Effector memory CD4-positive, alpha-beta T cell (primary cell): Measurements from ENCODE around the gene IL31.
A peak's percentile ranks its signal among the peaks of the same experiment; 100 is the strongest.
"Not testable (repeated sequence)": the region's sequence is repeated elsewhere in the genome, so short reads cannot be mapped to it uniquely, and the experiment has no call there.

ENCODE experiments used
- DNase-seq, 3 donors: peaks; one replicate each; pipeline ENCODE4 v3.0.0-alpha.2; 2020
- H3K27ac ChIP-seq: 2 replicates; pipeline ENCODE4 v1.7.0; 2013; ENCODE audit warnings: mild to moderate bottlenecking, low read length, moderate library complexity; ENCODE audit not compliant: insufficient read depth, poor library complexity, severe bottlenecking
- H3K27me3 ChIP-seq: replicated peaks from 2 replicates; pipeline ENCODE4 v1.7.0; 2013; ENCODE audit warnings: mild to moderate bottlenecking, low read length; ENCODE audit not compliant: insufficient read depth, control insufficient read depth, poor library complexity, severe bottlenecking
- H3K36me3 ChIP-seq: 2 replicates; pipeline ENCODE4 v1.7.0; 2013; ENCODE audit warnings: mild to moderate bottlenecking, low read length, moderate library complexity; ENCODE audit not compliant: control insufficient read depth, insufficient read depth
- H3K4me1 ChIP-seq: 2 replicates; pipeline ENCODE4 v1.7.0; 2013; ENCODE audit warnings: low read length, mild to moderate bottlenecking; ENCODE audit not compliant: control insufficient read depth, insufficient read depth, poor library complexity, severe bottlenecking
- H3K4me3 ChIP-seq: 2 replicates; pipeline ENCODE4 v1.7.0; 2013; ENCODE audit warnings: low read length, low read depth, mild to moderate bottlenecking; ENCODE audit not compliant: insufficient read depth, poor library complexity, severe bottlenecking
- H3K9me3 ChIP-seq: 2 replicates; pipeline ENCODE4 v1.7.0; 2013; ENCODE audit warnings: mild to moderate bottlenecking, low read length, moderate library complexity; ENCODE audit not compliant: control insufficient read depth

IL31 gene

DNA sequence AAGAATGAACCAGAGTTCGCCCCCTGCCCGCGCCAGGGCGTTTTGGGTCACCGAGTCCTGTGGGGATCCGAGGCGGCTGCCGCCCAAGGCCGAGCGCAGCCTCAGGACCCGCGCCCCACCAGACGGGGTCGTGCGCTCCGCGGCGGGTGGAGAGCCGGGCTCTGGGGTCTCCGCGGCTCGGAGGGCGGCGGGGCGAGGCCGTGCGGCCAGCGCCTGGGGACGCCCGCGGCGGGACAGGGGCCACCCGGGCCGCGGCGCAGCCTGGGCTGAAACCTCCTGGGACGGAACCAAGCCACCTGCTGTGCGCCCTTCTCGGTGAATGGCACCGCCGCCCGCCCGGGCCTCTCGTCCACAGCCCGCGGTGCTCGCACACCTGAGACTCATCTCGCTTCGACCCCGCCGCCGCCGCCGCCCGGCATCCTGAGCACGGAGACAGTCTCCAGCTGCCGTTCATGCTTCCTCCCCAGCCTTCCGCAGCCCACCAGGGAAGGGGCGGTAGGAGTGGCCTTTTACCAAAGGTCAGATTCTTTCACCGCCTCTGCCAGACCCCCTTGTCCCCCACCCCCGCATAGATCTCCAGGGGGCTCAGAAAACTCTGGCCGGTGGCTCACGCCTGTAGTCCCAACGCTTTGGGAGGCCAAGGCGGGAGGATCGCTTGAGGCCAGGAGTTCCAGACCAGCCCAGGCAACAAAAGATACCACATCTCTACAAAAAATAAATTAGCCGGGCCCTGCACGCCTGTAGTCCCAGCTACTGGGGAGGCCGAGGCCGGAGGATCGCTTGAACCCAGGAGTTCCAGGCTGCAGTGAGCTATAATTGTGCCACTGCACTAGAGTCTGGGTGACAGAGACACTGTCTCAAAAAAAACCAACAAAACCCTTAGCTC, 30.4 kb upstream of the IL31 start:
- H3K36me3 ChIP-seq, result peaks cover 8% of the 10 kb centered on the region
- DNase-seq, result no peak
- H3K27me3 ChIP-seq, result no peaks in the 10 kb centered on the region
- H3K27ac ChIP-seq, result no peak overlapping the region
- H3K4me1 ChIP-seq, result peaks cover 10% of the 10 kb centered on the region
- no peaks in the 10 kb centered on the region for H3K9me3 ChIP-seq
- H3K4me3 ChIP-seq, result peak overlapping the region; percentile 61

DNA sequence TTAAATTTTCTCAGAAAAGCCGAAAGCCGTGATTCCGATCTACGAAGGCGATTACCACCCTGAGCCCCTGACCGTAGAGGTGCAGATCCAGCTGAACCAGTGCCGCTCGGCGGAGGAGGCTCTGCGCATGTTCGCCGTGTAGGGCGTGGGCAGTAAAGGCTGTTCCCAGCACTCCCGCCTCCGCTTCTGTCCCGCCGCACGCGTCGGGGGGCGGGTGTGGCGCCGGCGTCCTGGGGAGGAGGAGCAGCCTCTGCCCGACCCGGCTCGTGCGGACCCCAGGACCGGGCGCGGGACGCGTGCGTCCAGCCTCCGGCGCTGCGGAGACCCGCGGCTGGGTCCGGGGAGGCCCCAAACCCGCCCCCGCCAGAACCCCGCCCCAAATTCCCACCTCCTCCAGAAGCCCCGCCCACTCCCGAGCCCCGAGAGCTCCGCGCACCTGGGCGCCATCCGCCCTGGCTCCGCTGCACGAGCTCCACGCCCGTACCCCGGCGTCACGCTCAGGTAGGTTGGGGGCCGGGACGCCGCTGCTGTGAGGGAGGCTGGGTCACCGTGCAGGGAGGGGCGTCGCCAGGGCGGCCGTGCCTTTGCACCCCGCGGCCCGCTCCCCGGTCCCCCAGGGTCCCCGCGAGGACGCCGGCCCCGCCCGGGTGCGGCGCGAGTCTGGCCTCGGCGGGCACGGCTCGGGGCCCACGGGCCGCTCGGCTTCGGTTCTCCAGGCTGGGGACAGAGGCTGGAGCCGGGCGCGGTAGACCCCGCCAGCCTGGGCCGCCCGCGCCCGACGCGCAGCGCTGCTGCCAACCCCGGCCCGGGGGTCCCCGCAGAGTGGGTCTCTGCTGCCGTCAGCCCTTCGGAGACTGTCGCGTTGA, 29.5 kb upstream of the IL31 start, which contains the start of gene B3GNT4:
Gene B3GNT4, plus strand, starts transcription at position 409 of the 866 bp plus-strand sequence. CDS start 910 bp downstream, outside the sequence.
- DNase-seq, result peak; percentile 50 to 65 (median 52)

DNA sequence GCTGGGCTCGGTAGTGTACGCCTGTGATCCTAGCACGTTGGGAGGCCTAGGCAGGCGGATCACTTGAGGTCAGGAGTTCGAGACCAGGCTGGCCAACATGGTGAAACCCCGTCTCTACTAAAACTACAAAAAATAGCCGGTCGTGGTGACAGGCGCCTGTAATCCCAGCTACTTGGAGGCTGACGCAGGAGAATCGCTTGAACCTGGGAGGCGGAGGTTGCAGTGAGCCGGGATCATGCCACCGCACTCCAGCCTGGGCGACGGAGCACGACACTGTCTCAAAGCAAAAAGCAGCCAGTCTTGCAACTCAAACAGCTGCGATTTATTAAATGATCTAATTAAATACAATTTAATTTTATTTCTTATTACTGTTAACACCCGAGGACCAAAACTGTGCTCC, 28.8 kb upstream of the IL31 start:
- peak overlapping the region; percentile 61 for H3K4me3 ChIP-seq
- H3K4me1 ChIP-seq, H3K27ac ChIP-seq, H3K36me3 ChIP-seq, H3K27me3 ChIP-seq, DNase-seq, H3K9me3 ChIP-seq: not testable (repeated sequence)

More for the DNA sequence above, 29.5 kb upstream of the IL31 start, which contains the start of gene B3GNT4:
- Histone ChIP-seq H3K4me1 (peaks cover 10% of the 10 kb centered on the region), H3K36me3 (peaks cover 6% of the 10 kb centered on the region), H3K27me3 (no peaks in the 10 kb centered on the region), H3K9me3 (no peaks in the 10 kb centered on the region), H3K27ac (no peak within 1 kb of the TSS), H3K4me3 (peak within 1 kb of the TSS; percentile 61)

- H3K36me3 ChIP-seq, result no peaks in the 10 kb centered on the region
- no peak overlapping the region for H3K4me3 ChIP-seq
- H3K4me1 ChIP-seq, result peaks cover 10% of the 10 kb centered on the region
- no peaks in the 10 kb centered on the region for H3K9me3 ChIP-seq
- no peaks in the 10 kb centered on the region for H3K27me3 ChIP-seq
- no peak for DNase-seq
- no peak overlapping the region for H3K27ac ChIP-seq
Measured at GRCh38 chr12:122202017-122202416, 28.0 kb upstream of the IL31 start.

GRCh38 chr12:122201381-122201780, 27.4 kb upstream of the IL31 start:
- H3K27me3 ChIP-seq, result no peaks in the 10 kb centered on the region
- H3K4me1 ChIP-seq, result peaks cover 10% of the 10 kb centered on the region
- no peak overlapping the region for H3K4me3 ChIP-seq
- no peaks in the 10 kb centered on the region for H3K9me3 ChIP-seq
- no peaks in the 10 kb centered on the region for H3K36me3 ChIP-seq
- H3K27ac ChIP-seq, result no peak overlapping the region
- no peak for DNase-seq

DNA sequence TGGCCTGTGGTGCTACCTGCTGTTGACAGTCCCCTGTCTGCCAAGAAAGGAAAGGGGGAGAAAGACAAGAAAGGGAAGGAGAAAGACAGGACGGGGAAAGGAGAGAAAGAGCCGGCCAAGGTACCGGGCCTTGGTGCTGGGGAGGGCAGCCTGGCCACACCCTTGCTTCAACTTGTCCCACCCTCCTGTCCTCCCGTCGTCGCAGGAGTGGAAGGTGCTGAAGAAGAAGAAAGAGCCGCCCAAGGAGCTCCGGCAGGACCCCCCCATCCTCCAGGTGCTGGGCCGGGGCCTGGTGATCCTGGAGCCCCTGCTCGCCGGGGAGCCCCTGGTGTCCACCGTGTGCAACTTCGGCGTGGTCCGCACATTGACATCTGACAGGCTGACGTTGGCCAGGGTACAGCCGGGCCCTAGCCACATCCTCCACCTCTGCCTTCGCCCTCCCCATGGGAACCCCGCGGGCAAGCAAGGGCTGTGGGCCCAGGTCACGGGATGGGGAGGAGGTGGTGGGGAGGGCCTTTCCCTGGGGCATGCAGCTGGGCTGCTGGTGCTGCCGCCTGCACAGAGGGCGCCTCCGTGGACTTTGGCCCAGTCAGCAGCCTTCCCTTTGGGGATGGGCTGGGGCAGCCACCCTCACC, 26.6 kb upstream of the IL31 start:
- no peaks in the 10 kb centered on the region for H3K27me3 ChIP-seq
- peaks cover 10% of the 10 kb centered on the region for H3K4me1 ChIP-seq
- H3K4me3 ChIP-seq, result no peak overlapping the region
- H3K27ac ChIP-seq, result no peak overlapping the region
- no peak for DNase-seq
- H3K9me3 ChIP-seq, result no peaks in the 10 kb centered on the region
- no peaks in the 10 kb centered on the region for H3K36me3 ChIP-seq

GRCh38 chr12:122199484-122200355, 25.7 kb upstream of the IL31 start:
- no peaks in the 10 kb centered on the region for H3K9me3 ChIP-seq
- DNase-seq, result no peak
- H3K27me3 ChIP-seq, result no peaks in the 10 kb centered on the region
- H3K4me3 ChIP-seq, result no peak overlapping the region
- H3K36me3 ChIP-seq, result no peaks in the 10 kb centered on the region
- peaks cover 10% of the 10 kb centered on the region for H3K4me1 ChIP-seq
- no peak overlapping the region for H3K27ac ChIP-seq

GRCh38 chr12:122197612-122197966, 23.6 kb upstream of the IL31 start:
- H3K9me3 ChIP-seq, result no peaks in the 10 kb centered on the region
- peaks cover under 1% of the 10 kb centered on the region for H3K4me1 ChIP-seq
- no peak for DNase-seq
- H3K27me3 ChIP-seq, result no peaks in the 10 kb centered on the region
- no peaks in the 10 kb centered on the region for H3K36me3 ChIP-seq
- H3K4me3 ChIP-seq, result no peak overlapping the region
- H3K27ac ChIP-seq, result no peak overlapping the region

DNA sequence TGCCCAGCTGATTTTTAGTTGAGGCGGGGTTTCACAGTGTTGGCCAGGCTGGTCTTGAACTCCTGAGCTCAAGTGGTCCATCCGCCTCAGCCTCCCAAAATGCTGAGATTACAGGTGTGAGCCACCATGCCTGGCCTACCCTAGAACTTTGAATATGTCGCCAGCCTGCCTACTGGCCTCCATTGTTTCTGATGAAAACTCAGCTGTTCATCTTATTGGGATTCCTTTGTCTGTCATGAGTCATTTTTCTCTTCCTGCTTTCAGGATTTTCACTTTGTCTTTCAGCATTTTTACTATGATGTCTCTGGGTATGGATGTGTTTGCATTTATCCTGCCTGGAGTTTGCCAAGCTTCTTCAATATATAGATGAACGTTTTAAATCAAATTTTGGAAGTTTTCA, 21.4 kb upstream of the IL31 start:
- no peak for DNase-seq
- Histone ChIP-seq H3K9me3 (no peaks in the 10 kb centered on the region), H3K4me3 (no peak overlapping the region), H3K27me3 (no peaks in the 10 kb centered on the region), H3K27ac (no peak overlapping the region), H3K4me1 (no peaks in the 10 kb centered on the region), H3K36me3 (no peaks in the 10 kb centered on the region)
